ENCODE results near the gene OLA1. TPM values are rescaled to one million over a fixed set of nuclear protein-coding genes. Genes with fewer than 3 reads are reported as not detected.

OLA1 gene
- total RNA-seq, 1 experiment from 2014 or later: 134 TPM

GRCh38 chr2:174122185-174122584, 126.1 kb downstream of the OLA1 start:
- Histone ChIP-seq H3K4me2 (ENCODE audit: low read depth, low read length, poor library complexity, severe bottlenecking) (no peak overlapping the region), H3K4me1 (ENCODE audit: low read length) (no peaks in the 10 kb centered on the region), H3K36me3 (ENCODE audit: insufficient read depth, low read length) (0 out of 2 replicates have a peak, but pooled peaks cover 11% of the 10 kb centered on the region), H3K4me3 (ENCODE audit: low read length) (no peak overlapping the region), H3K79me2 (ENCODE audit: low read length) (peaks cover 22% of the 10 kb centered on the region), H2AFZ (ENCODE audit: low read length) (no peak overlapping the region), H3K9me3 (ENCODE audit: low read length) (no peaks in the 10 kb centered on the region), H3K27me3 (ENCODE audit: low read length) (no peaks in the 10 kb centered on the region), H3K27ac (ENCODE audit: low read length) (no peak overlapping the region), H3K9me2 (replicated peaks; ENCODE audit: insufficient read depth, low read length) (no peaks in the 10 kb centered on the region), H4K20me1 (ENCODE audit: insufficient read depth, low read depth, low read length) (no peaks in the 10 kb centered on the region), H3K9ac (ENCODE audit: low read length) (no peak overlapping the region)
- DNase-seq: no peak

GRCh38 chr2:174121612-174122011, 126.7 kb downstream of the OLA1 start:
- no peaks in the 10 kb centered on the region for H4K20me1 ChIP-seq (ENCODE audit: insufficient read depth, low read depth, low read length)
- DNase-seq: no peak
- H3K9ac ChIP-seq (ENCODE audit: low read length): no peak overlapping the region
- peaks cover 2% of the 10 kb centered on the region for H3K4me1 ChIP-seq (ENCODE audit: low read length)
- H2AFZ ChIP-seq (ENCODE audit: low read length): no peak overlapping the region
- H3K9me3 ChIP-seq (ENCODE audit: low read length): no peaks in the 10 kb centered on the region
- no peaks in the 10 kb centered on the region for H3K9me2 ChIP-seq (replicated peaks; ENCODE audit: insufficient read depth, low read length)
- no peak overlapping the region for H3K27ac ChIP-seq (ENCODE audit: low read length)
- no peak overlapping the region for H3K4me2 ChIP-seq (ENCODE audit: low read depth, low read length, poor library complexity, severe bottlenecking)
- 0 out of 2 replicates have a peak, but pooled peaks cover 11% of the 10 kb centered on the region for H3K36me3 ChIP-seq (ENCODE audit: insufficient read depth, low read length)
- H3K79me2 ChIP-seq (ENCODE audit: low read length): peaks cover 20% of the 10 kb centered on the region
- no peak overlapping the region for H3K4me3 ChIP-seq (ENCODE audit: low read length)
- H3K27me3 ChIP-seq (ENCODE audit: low read length): no peaks in the 10 kb centered on the region

GRCh38 chr2:174121175-174121574, 127.2 kb downstream of the OLA1 start:
- H3K27ac ChIP-seq (ENCODE audit: low read length): no peak overlapping the region
- H3K9me3 ChIP-seq (ENCODE audit: low read length): no peaks in the 10 kb centered on the region
- H3K9ac ChIP-seq (ENCODE audit: low read length): no peak overlapping the region
- DNase-seq: no peak
- H3K36me3 ChIP-seq (ENCODE audit: insufficient read depth, low read length): 0 out of 2 replicates have a peak, but pooled peaks cover 11% of the 10 kb centered on the region
- no peak overlapping the region for H2AFZ ChIP-seq (ENCODE audit: low read length)
- no peak overlapping the region for H3K4me2 ChIP-seq (ENCODE audit: low read depth, low read length, poor library complexity, severe bottlenecking)
- H3K27me3 ChIP-seq (ENCODE audit: low read length): no peaks in the 10 kb centered on the region
- H3K4me3 ChIP-seq (ENCODE audit: low read length): no peak overlapping the region
- H3K9me2 ChIP-seq (replicated peaks; ENCODE audit: insufficient read depth, low read length): no peaks in the 10 kb centered on the region
- H3K4me1 ChIP-seq (ENCODE audit: low read length): peaks cover 6% of the 10 kb centered on the region
- peaks cover 20% of the 10 kb centered on the region for H3K79me2 ChIP-seq (ENCODE audit: low read length)
- no peaks in the 10 kb centered on the region for H4K20me1 ChIP-seq (ENCODE audit: insufficient read depth, low read depth, low read length)

- Histone ChIP-seq H3K36me3 (ENCODE audit: insufficient read depth, low read length) (0 out of 2 replicates have a peak, but pooled peaks cover 11% of the 10 kb centered on the region), H3K79me2 (ENCODE audit: low read length) (peaks cover 24% of the 10 kb centered on the region), H3K27me3 (ENCODE audit: low read length) (no peaks in the 10 kb centered on the region), H3K27ac (ENCODE audit: low read length) (no peak overlapping the region), H3K9me3 (ENCODE audit: low read length) (no peaks in the 10 kb centered on the region), H3K4me1 (ENCODE audit: low read length) (peaks cover 10% of the 10 kb centered on the region), H3K4me3 (ENCODE audit: low read length) (no peak overlapping the region), H3K4me2 (ENCODE audit: low read depth, low read length, poor library complexity, severe bottlenecking) (no peak overlapping the region), H3K9ac (ENCODE audit: low read length) (no peak overlapping the region), H3K9me2 (replicated peaks; ENCODE audit: insufficient read depth, low read length) (no peaks in the 10 kb centered on the region), H4K20me1 (ENCODE audit: insufficient read depth, low read depth, low read length) (no peaks in the 10 kb centered on the region), H2AFZ (ENCODE audit: low read length) (no peak overlapping the region)
- DNase-seq: no peak
These were observed 128.0 kb downstream of the OLA1 start for GRCh38 chr2:174120346-174120745.

- no peaks in the 10 kb centered on the region for H4K20me1 ChIP-seq (ENCODE audit: insufficient read depth, low read depth, low read length)
- H3K9me2 ChIP-seq (replicated peaks; ENCODE audit: insufficient read depth, low read length): no peaks in the 10 kb centered on the region
- 0 out of 2 replicates have a peak, but pooled peaks cover 10% of the 10 kb centered on the region for H3K36me3 ChIP-seq (ENCODE audit: insufficient read depth, low read length)
- H3K4me1 ChIP-seq (ENCODE audit: low read length): peaks cover 10% of the 10 kb centered on the region
- no peak overlapping the region for H3K27ac ChIP-seq (ENCODE audit: low read length)
- H3K4me3 ChIP-seq (ENCODE audit: low read length): no peak overlapping the region
- no peak overlapping the region for H3K9ac ChIP-seq (ENCODE audit: low read length)
- peaks cover 18% of the 10 kb centered on the region for H3K79me2 ChIP-seq (ENCODE audit: low read length)
- no peak overlapping the region for H2AFZ ChIP-seq (ENCODE audit: low read length)
- no peak for DNase-seq
- H3K27me3 ChIP-seq (ENCODE audit: low read length): no peaks in the 10 kb centered on the region
- no peaks in the 10 kb centered on the region for H3K9me3 ChIP-seq (ENCODE audit: low read length)
- H3K4me2 ChIP-seq (ENCODE audit: low read depth, low read length, poor library complexity, severe bottlenecking): no peak overlapping the region
These were observed 130.1 kb downstream of the OLA1 start for GRCh38 chr2:174117951-174118930.

- no peak overlapping the region for H3K27ac ChIP-seq (ENCODE audit: low read length)
These were observed 136.3 kb downstream of the OLA1 start for GRCh38 chr2:174112073-174112472.

GRCh38 chr2:174108579-174108978, 139.8 kb downstream of the OLA1 start:
- Histone ChIP-seq H3K4me1 (ENCODE audit: low read length) (peaks cover 28% of the 10 kb centered on the region), H3K9me3 (ENCODE audit: low read length) (no peaks in the 10 kb centered on the region), H3K4me3 (ENCODE audit: low read length) (no peak overlapping the region), H4K20me1 (ENCODE audit: insufficient read depth, low read depth, low read length) (no peaks in the 10 kb centered on the region), H3K9me2 (replicated peaks; ENCODE audit: insufficient read depth, low read length) (no peaks in the 10 kb centered on the region), H2AFZ (ENCODE audit: low read length) (no peak overlapping the region), H3K4me2 (ENCODE audit: low read depth, low read length, poor library complexity, severe bottlenecking) (no peak overlapping the region), H3K9ac (ENCODE audit: low read length) (no peak overlapping the region), H3K27me3 (ENCODE audit: low read length) (no peaks in the 10 kb centered on the region), H3K27ac (ENCODE audit: low read length) (no peak overlapping the region), H3K36me3 (ENCODE audit: insufficient read depth, low read length) (0 out of 2 replicates have a peak, but pooled peaks cover 3% of the 10 kb centered on the region), H3K79me2 (ENCODE audit: low read length) (peaks cover 15% of the 10 kb centered on the region; the same call in 1 of the 2 replicates)
- DNase-seq: no peak

More at GRCh38 chr2:174112073-174112472, 136.3 kb downstream of the OLA1 start:
- Histone ChIP-seq H3K9ac (ENCODE audit: low read length) (no peak overlapping the region), H3K4me3 (ENCODE audit: low read length) (no peak overlapping the region), H3K79me2 (ENCODE audit: low read length) (peaks cover 20% of the 10 kb centered on the region), H3K9me3 (ENCODE audit: low read length) (no peaks in the 10 kb centered on the region), H3K4me2 (ENCODE audit: low read depth, low read length, poor library complexity, severe bottlenecking) (no peak overlapping the region), H3K27me3 (ENCODE audit: low read length) (no peaks in the 10 kb centered on the region), H4K20me1 (ENCODE audit: insufficient read depth, low read depth, low read length) (no peaks in the 10 kb centered on the region), H3K4me1 (ENCODE audit: low read length) (peaks cover 20% of the 10 kb centered on the region), H3K9me2 (replicated peaks; ENCODE audit: insufficient read depth, low read length) (no peaks in the 10 kb centered on the region), H2AFZ (ENCODE audit: low read length) (no peak overlapping the region), H3K36me3 (ENCODE audit: insufficient read depth, low read length) (no peaks in the 10 kb centered on the region)
- DNase-seq: no peak

- no peak for DNase-seq
- Histone ChIP-seq H3K4me1 (ENCODE audit: low read length) (peaks cover 28% of the 10 kb centered on the region), H2AFZ (ENCODE audit: low read length) (no peak overlapping the region), H3K4me3 (ENCODE audit: low read length) (no peak overlapping the region), H3K4me2 (ENCODE audit: low read depth, low read length, poor library complexity, severe bottlenecking) (no peak overlapping the region), H3K9ac (ENCODE audit: low read length) (0 out of 2 replicates have a peak overlapping the region, but pooled peaks have one; percentile 10), H3K79me2 (ENCODE audit: low read length) (peaks cover 15% of the 10 kb centered on the region; the same call in 1 of the 2 replicates), H3K9me2 (replicated peaks; ENCODE audit: insufficient read depth, low read length) (no peaks in the 10 kb centered on the region), H3K27me3 (ENCODE audit: low read length) (no peaks in the 10 kb centered on the region), H3K9me3 (ENCODE audit: low read length) (no peaks in the 10 kb centered on the region), H3K27ac (ENCODE audit: low read length) (peak overlapping the region; percentile 34; the same call in 1 of the 2 replicates), H4K20me1 (ENCODE audit: insufficient read depth, low read depth, low read length) (no peaks in the 10 kb centered on the region), H3K36me3 (ENCODE audit: insufficient read depth, low read length) (0 out of 2 replicates have a peak, but pooled peaks cover 3% of the 10 kb centered on the region)
These were observed 141.6 kb downstream of the OLA1 start for GRCh38 chr2:174106736-174107135.

Data from Karpas-422 (cell line).